SHP77 (cell line): ENCODE measurements around the gene ASCL1.

Experiments used
- DNase-seq, 2 experiments: peaks; one replicate each; lab custom pipeline; 2025; lab: John Stamatoyannopoulos, UW

Gene ASCL1

DNA sequence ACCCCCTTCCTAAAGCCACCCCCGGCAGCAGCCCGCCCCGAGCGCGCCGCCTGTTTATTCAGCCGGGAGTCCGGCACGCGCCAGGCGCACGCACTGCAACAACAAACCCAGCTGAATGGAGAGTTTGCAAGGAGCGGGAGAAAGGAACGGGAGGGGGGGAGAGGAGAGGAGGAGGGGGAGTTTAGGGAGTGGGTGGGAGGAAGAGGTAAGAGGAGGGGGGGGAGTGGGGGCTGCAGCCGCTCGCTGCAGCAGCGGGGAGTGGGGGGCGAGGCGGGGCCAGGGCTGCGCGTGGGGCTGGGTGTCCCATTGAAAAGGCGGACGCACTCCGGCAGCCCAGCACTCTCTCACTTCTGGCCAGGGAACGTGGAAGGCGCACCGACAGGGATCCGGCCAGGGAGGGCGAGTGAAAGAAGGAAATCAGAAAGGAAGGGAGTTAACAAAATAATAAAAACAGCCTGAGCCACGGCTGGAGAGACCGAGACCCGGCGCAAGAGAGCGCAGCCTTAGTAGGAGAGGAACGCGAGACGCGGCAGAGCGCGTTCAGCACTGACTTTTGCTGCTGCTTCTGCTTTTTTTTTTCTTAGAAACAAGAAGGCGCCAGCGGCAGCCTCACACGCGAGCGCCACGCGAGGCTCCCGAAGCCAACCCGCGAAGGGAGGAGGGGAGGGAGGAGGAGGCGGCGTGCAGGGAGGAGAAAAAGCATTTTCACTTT is at the start of gene ASCL1:
Gene ASCL1, plus strand, starts transcription at position 336 of the 712 bp plus-strand sequence. CDS start 571 bp downstream, outside the sequence.
- peak; percentile 95 for DNase-seq

DNA sequence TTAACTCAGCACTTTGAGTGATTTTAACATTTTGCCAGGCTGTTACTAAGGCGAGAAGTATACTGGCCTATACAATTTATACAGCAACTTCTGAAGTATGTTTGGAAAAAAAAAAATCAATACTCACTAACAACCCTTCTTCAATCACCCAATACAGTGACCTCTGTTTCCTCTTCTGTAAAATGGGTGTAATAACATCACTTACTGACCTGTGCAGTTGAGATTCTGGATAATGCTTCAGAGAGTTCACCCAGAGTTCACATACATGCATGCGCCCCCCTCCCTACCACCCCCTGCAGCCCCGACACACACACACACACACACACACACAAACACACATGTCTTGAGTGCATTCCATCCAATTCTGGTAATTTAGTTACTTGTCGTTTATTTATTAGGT is 49.6 kb upstream of the ASCL1 start:
- no peak for DNase-seq

DNA sequence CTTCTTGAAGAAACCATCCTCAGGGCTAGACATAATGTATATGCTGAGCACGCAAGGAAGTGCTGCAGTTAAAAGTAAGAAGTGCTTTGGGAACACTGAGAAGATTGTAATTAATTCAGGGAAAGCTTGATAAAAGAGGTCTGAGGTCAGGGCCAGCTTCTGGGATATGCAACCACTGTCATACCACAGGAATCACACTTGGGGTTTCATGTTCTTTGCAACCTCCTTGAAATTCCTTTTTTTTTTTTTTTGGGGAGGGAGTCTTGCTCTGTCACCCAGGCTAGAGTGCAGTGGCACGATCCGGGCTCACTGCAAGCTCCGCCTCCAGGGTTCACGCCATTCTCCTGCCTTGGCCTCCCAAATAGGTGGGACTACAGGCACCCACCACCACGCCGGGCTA is 47.3 kb upstream of the ASCL1 start:
- DNase-seq: no peak

DNA sequence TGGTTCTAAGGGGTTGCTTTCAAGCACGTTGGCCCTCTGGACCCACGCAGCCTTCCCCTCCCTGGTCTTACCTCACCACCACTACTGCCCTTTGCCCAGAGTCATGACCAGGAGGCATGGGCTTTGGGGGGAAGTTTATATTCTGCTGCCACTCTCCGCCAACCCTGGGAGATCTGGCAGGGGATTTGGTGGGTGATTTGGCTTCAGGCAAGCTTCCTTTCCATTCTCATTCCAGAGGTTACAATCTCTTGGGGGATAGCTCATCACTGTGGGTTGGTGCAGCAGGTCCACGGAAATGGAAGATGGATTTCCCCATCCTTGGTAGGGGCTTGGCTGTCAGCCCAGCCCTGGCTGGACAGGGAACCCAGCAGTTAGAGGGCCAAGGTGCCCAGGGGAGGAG is 46.7 kb upstream of the ASCL1 start:
- no peak for DNase-seq

DNA sequence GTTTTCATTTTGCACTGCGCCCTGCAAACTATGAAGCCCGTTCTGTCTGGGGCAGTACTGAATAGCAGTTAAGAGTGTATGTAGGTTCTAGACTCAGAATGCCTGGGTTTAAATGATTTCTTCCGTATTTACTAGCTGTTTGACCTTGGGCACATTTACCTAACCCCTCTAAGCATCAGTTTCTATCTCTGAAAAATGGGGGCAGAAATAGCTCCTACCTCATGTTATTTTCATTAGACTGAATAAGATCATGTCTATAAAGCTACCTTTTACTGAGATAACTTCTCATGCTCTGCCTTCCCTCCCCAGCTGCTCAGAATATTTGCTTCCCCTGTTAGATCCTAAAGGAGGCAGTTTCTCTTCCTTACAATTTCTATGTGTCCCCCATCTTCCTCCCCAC is 46.2 kb upstream of the ASCL1 start:
- DNase-seq: no peak

DNA sequence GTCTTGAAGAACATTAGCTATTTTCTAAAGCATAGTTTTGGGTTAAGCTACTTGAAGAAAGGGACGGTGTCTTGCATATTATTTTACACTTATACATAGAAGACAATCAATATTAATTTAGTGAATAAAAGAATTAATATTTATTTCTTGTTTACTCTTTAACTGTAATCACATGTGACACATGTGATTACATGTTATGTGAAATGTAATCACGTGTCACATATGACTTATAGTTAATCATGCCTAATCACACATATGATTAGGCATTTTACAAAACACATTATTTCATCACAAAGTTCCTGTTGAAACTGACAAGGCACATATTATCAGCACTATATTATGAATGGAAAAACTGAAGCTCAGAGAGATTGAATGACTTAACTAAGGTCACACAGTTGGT is 45.2 kb upstream of the ASCL1 start:
- DNase-seq: no peak

DNA sequence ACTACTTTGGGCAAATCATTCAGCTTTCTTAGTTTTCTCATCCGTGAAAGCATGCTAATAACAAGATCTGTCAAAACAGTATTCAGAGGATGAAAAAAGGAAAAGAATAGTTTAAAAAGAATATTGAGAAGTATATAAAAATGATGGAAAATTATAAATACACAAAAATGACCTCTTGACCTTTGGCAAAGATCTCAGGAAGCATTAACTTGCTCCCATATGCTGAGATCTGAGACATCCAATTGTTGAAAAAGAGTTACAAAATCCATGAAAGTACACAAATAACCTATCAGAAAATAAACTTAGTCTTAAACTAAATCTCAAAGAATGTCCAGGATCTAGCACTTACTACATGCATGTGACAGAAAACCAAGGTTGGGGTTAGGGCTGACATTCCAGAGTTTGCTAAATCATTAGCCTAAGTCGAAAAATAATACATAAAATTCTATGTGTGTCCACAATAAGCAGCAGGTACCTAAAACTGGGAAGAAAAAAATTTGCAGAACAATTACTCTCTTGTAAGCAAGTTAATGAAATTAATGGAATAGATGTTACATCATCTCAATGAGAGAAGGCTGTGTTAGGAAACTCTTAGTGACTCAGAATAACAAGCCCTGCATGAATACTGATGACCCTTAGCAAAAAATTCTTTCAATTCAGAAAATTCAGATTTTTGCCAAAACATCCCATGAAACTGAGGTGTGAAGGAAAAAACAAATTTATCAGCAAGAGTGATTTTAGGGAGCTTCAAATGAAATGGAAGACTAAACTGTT is 43.8 kb upstream of the ASCL1 start:
- DNase-seq: no peak

DNA sequence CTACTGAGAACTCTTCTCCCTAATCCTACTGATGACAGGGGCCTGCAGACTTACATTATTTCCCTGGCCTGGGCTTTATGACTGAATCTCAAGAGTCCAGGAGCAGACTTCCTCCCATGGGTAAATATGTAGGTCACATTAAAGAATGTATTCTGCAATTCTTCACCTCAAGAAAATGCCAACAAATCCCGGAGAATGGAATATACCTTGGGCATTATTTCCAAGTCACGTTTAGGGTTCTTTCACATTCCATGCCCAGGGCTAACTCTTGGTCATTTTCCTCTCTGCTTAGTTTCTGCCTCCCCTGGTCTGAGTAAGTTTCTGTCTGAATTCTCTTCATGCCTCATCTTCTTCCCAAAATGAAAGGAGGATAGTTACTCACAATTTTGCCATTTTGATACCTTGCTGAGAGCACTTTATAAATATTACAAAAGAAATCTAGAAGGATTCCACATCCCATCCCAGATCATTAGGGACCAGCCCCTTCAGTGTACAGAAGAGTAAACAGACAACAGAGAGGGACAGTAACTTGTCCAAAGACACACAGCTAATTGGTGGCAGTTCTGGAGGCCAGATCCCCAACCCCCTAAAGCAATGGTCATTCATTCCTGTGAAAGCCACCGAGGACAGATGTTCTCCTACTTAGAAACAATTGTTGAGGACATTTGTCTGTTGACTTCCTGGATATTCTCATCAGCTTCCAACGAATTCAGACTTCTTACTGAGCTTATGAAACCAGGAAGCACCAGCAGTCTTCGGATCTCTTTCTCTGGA is 41.0 kb upstream of the ASCL1 start:
- no peak for DNase-seq

DNA sequence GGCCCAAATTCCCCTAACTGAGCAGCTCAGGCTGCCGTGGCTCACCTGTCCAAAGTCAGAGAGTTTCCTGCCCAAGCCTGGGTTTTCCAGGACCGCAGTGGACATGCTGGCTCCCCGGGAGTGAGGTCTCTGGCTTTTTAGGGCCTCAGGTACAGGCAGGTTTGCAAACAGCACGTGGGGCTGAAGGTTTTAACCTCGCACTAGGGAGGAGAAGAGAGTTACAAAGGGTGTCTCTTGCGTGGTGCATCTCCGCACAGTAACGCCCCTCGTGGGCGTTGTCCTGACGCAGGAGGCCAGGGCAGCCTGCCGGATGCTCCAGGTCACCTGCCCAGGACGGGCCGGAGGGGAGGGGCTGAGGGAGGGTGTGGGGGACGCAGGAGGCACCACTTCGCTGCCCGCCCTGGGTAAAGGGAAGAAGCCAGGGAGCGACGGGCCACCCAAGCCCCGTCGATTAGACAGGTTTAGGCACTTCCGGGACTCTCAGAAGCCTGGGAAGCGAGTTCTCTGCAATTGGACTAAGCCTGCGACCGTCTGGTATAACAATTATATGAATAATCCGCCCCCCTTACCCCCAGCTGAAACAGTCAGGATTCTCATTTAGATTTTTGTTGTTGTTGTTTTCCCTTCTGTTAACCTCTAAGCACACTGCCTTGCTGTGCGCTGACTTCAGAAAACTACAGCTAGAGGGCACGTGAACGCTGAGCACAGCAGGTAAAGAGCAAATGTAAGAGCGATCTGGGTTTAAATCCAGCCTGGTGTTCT is 40.3 kb upstream of the ASCL1 start, which contains the start of gene PAH:
Gene PAH, minus strand, starts transcription at position 219 of the 762 bp plus-strand sequence. Its CDS starts 114 bp downstream, at position 105.
- no peak for DNase-seq

DNA sequence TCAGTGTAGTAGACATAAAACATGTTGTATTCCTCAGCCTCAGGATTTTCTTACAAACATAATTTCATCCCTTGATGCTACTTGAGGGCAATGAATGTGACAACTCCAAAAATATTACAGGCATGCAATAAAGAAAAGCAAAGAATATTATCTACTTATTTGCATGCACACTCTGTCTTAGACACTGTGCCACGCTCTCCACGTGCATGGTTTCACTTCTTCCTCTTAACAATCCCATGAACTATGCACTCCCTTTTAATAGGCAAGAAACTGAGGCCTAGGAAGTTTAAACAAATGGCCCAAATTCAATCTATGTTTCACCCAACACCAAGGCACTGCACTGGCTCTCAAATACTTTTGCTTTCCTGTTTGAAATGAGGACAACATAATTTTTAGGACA is 38.6 kb upstream of the ASCL1 start:
- DNase-seq: no peak

DNA sequence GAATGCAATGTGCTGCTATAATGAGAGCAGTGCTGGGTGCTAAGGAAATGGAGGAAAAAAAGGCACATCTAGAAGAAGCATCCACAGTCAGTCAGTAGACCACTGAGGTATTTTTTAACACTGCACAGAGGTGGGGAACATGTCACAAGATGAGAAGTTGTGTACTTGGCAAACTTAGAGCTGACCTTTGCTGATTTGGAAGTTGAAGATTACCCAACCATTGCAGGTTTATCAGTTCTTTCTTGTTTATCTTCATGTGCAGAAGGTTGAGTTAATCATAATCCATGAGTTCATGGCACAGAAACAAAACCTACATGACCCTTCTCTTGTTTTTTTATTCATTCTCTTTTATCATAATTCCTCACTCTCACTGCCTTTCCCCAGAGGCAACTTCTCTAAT is 37.2 kb upstream of the ASCL1 start:
- no peak for DNase-seq

DNA sequence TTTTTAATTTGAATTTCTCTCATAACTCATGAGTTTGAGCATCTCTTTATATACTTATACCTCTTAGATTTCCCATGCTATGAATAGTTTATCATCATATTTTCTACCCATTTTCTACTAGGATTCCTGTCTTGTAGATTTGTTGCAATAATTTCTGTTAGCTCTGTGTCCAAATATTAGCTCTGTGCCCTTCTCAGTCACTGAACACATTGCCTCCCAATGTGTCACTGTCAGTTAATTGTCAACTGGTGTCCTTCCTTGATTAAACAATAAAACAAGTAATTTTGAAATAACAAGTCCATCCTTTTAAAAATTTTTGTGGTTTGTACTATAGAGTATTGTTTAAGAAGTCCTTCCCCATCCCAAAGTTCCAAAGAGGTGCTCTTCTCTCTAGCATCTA is 36.2 kb upstream of the ASCL1 start:
- no peak for DNase-seq

DNA sequence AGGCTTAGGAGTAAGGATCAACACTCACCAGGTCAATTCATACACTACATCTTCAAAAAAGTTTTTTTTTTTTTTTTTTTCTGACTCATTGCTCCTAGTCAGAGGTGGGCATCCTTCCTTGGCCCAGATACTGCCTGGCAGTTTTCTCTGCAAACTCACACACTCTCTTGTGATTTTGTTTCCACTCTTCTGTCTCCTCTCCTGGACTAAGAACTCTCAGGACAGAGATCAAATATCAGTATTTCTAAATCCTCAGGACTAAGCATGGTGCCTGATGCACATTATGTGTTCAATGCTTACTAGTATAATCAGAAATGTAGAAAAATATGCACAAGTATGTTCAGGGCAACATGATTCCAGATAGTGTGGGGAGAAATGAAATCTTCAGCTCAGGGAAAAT is 30.3 kb upstream of the ASCL1 start:
- DNase-seq: no peak

DNA sequence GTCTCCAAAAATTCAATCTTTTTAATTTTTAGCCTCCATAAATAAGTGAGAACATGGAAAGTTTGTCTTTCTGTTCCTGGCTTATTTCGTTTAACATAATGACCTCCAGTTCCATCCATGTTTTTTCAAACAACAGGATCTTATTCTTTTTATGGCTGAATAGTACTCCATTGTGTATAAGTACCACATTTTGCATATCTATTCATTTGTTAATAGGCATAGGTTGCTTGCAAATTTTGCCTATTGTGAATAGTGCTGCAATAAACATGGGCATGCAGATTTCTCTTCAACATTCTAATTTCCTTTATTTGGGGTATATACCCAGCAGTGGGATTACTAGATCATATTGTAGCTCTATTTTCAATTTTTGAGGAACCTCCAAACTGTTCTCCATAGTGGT is 24.3 kb upstream of the ASCL1 start:
- DNase-seq: no peak

DNA sequence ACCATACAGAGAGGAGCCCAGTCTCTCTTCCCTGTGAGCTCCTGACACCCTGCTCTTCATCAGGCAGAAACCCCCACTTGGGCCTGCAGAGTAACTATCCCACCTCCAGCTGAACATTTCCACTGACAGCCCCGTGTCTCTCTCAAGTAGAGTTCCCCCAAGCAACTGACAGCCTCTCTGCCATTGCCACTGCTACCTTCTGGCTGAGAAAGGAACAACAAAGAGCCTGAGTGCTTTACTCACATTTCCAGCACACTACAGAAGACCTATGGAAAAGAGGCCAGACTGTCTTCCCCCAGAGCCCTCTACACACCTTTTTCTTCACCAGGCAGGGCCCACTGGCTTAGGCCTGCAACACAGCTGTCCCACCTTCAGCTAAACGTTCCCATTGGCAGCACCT is 18.4 kb upstream of the ASCL1 start:
- no peak for DNase-seq

DNA sequence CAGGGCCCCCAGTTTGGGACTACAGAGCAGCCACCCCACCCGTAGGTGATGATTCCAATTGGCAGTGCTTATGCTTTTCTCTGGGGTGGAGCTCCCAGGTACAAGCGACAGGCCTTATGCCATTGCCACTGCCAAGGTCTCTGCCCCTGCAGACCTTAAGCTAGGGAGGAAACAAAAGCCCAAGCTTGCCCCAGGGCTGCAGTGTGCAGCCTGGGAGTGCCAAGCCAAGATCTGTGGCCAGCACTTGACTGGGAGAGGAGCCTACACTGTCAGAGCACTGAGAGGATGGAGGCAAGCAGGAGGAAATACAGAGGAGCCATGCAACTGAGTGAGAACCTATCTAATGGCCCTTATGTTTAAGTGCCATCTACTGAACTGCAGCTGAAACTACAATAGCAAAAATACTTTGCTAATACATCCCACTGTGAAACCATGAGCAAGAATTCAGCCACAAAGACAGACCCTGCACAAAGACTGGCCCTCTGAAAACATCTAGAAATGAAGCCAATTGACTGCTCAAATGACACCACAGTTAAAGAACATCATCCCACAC is 17.7 kb upstream of the ASCL1 start:
- no peak for DNase-seq

DNA sequence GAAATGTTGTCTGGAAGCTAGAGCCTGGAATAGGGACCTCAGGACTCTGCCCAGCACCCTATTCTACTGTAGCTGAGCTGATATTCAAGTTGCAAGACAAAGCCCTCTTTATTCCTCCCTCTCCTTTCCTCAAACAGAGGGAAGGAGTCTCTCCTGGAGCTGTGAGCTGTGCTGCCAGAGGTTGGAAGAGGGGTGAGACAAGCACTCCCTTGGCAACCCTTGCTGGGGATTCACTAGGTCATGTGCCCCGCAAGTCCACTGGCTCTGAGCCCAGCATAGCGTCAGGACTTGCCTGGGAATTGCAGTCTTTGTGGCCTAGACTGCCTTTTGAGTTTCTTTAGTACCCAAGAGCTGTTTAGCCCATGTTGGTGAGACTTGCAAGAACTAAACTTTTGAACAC is 11.4 kb upstream of the ASCL1 start:
- DNase-seq: no peak

DNA sequence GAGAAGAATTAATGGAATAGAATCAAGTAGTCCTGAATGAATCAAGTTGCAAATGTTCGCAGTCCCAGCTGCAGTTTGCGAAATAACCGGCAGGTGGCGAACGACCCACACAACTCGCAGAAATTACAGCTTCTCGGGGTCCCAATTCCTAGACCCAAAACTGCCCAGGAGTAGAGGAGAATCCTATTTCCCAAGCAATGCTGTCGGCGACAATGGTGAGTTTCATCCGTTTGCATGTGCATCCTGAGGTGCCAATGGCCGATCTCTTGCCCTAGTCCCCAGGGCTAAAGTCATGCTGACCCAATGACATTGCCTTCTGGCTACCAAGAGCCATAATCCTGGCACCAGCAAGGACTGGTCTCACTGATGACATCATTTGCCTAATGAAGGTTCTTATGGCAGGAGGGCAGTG is 8.5 kb upstream of the ASCL1 start:
- peak; percentile 79 to 88 for DNase-seq

DNA sequence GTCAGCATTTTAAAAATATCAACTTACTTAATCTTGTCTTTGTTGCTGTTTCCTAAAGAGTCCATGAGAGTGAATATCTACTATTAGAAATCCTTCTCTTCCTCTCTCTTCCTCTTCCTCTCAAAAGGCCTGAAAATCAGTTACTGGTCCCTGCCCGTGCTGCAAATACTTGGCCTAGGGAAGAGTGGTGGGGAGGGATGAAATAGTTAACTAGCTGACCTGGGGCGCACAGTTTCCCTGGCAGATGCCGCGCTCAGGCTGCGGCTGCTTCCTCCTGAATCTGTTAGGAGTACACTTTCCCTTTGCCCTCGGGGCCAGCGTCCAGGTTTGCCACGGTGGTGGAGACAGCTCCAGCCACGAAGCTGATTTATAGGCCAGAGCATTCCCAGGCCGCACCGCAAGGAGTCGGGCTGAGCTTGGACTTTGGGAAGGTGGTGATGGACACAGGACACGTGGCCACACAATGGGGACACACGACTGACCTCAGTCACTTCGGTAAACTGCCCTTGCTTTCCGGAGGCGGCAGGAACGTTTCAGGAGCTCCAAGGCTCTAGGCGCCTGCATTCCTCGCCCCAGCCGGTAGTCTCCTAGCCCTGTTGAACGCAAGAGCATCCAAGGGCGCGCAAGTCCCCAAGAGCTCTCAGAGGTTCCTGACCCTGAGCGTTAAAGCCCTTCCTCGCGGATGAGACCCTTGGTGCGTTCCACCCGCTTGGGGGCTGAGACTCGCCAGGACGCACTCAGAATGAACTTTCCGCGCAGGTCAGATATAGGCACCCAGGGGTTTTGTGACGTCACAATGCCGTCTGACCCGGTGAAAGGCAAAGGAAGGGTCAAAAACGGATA is 7.1 kb upstream of the ASCL1 start:
- DNase-seq: peak; percentile 90 to 94

DNA sequence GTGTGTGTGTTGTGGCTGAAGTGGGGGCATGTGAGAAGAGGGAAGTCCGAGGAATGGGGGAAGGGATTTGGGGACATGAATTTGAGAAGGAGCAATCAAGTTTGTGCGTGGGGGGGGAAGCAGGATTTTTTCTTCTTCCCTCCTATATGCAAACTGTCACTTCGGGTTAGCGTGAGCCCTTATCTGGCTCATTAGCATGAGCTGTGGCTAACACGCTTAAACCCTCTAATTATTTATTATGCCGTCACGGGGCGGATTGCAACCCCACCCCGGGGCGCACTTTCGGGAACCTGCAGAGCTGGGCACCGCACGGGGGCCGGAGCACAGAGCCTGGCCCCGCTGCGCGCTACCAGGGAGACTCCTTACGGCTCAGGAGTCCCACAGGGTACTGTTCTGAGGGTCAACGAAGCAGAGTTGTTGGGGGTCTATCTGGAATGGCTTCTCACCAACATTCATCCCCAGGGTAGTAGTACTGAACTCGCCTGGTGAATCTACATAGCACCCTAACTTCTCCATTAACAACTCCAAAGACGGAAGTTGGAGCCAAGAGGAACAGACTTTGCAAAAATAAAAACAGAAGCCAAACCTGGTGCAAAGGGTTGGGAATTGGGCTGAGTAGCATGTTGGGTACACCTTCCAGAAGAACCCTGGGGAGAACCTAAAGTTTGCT is 6.4 kb upstream of the ASCL1 start:
- DNase-seq: peak in 1 of 2 experiments; percentile 18
